Sigmoid colon (tissue), 7 donors: Measurements from ENCODE around the gene LSG1. TPM values are rescaled to one million over a fixed set of nuclear protein-coding genes. Genes with fewer than 3 reads are reported as not detected.

Experiments used
- DNase-seq: peaks from one replicate; pipeline ENCODE4 v3.0.0-alpha.2; 2019
- H3K27ac ChIP-seq, 4 donors: fragments of 200-600 bp; sonication (generic); one replicate each; pipeline ENCODE4 v1.5.1; 2016 to 2019; ENCODE audit warnings: mild to moderate bottlenecking in 1 of 4
- H3K27me3 ChIP-seq, 3 donors: fragments of 200-600 bp; sonication (generic); one replicate each; pipeline ENCODE4 v1.5.1; 2019; ENCODE audit warnings: mild to moderate bottlenecking in 1 of 3
- H3K36me3 ChIP-seq, 4 donors: fragments of 200-600 bp; sonication (generic); one replicate each; pipeline ENCODE4 v1.5.1; 2016 to 2019
- H3K4me1 ChIP-seq, 4 donors: fragments of 200-600 bp; sonication (generic); one replicate each; pipeline ENCODE4 v1.5.1; 2017 to 2019
- H3K4me3 ChIP-seq, 4 donors: fragments of 200-600 bp; sonication (generic); one replicate each; pipeline ENCODE4 v1.5.1; 2017 to 2019; ENCODE audit warnings: mild to moderate bottlenecking in 2 of 4, moderate library complexity in 1 of 4
- H3K9me3 ChIP-seq, 4 donors: fragments of 200-600 bp in 3 of 4; sonication (generic) in 3 of 4; one replicate each; pipeline versions ENCODE4 v1.5.1 to v1.6.1; 2013 to 2019
- EP300 ChIP-seq, 4 donors: sonication (generic); formaldehyde crosslinking; IDR thresholded peaks; one replicate each; pipeline ENCODE4 v1.6.1; 2017; ENCODE audit warnings: antibody characterized with exemption in 4 of 4
- POLR2A ChIP-seq, 2 donors: fragments of 450-650 bp; IDR thresholded peaks; one replicate each; pipeline ENCODE4 v1.6.1; 2016; ENCODE audit warnings: antibody characterized with exemption in 2 of 2, mild to moderate bottlenecking in 2 of 2, moderate library complexity in 2 of 2
- POLR2AphosphoS5 ChIP-seq, 4 donors: sonication (generic); formaldehyde crosslinking; IDR thresholded peaks; one replicate each; pipeline ENCODE4 v1.6.1; 2017; ENCODE audit warnings: antibody characterized with exemption in 4 of 4
- WGBS, 2 donors: extraction: QIAGEN DNeasy Blood & Tissue Kit; methylation state at CpG; one replicate each; pipeline ENCODE4 v1.1.7; 2013; 5-methylcytosine and 5-hydroxymethylcytosine counted together
- intact Hi-C: fragments of 100-400 bp; cut with DNase I; formaldehyde crosslinking; loops from one replicate; pipeline ENCODE4 v1.15.1; 2023
- polyA plus RNA-seq, 3 donors: library from polyadenylated mRNA; stranded (reverse); fragments of 200-250 nt; gene quantifications; one replicate each; pipeline ENCODE4 v1.2.3, GENCODE V29; 2013
- total RNA-seq, 4 donors: library from RNA; depleted of rRNA; stranded (reverse); fragments of >200 nt; gene quantifications; one replicate each; pipeline ENCODE4 v1.1.0, GENCODE V29; 2016
- TF ChIP-seq, protein P1 (sequence below), 4 experiments: fragments of 450-650 bp in 3 of 4; fragments of 200-600 bp in 1 of 4; IDR thresholded peaks; one replicate each; pipeline ENCODE4 v1.5.1; 2016 to 2019; ENCODE audit warnings: antibody characterized with exemption in 4 of 4, mild to moderate bottlenecking in 3 of 4, moderate library complexity in 2 of 4
- donor health status: healthy with polysubstance abuse.
- donor health status: Bipolar disorder and iron deficiency.
- donor health status: healthy.

LSG1 gene
- total and polyA plus RNA-seq, 7 donors = 6.0 to 32.4 (median 21.0) TPM

GRCh38 chr3:194714564-194714963 lies 42.6 kb upstream of the LSG1 start:
- TF ChIP-seq EP300 (IDR thresholded peaks at IDR 0.05) (no peak), POLR2A (IDR thresholded peaks at IDR 0.05) (no peak)
- H3K27me3 ChIP-seq = no peaks in the 10 kb centered on the region
- no peaks in the 10 kb centered on the region for H3K4me1 ChIP-seq
- H3K4me3 ChIP-seq = no peak overlapping the region
- WGBS, 2 donors = 79 to 84% methylated on average over 6 of the region's 6 CpGs
- no peaks in the 10 kb centered on the region for H3K36me3 ChIP-seq
- intact Hi-C loops = no loop called here
- H3K27ac ChIP-seq = no peak overlapping the region
- peaks cover 0 to 2% (median 0%) of the 10 kb centered on the region in 4 donors for H3K9me3 ChIP-seq
- no peak for DNase-seq

DNA sequence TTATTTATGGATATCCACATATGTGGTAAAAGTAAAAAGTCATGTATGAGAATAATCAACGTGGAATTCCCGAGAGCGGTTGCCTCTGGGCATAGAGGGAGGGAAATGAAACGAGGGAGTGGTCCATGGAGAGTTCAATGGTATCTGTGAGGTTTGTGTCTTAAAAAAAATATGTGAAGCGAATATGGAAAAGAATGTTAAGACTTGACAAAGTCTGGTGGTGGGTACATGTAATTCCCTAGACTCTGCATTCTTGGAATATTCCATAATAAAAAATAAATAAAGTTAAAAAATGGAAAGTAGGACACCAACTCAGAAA lies 42.1 kb upstream of the LSG1 start:
- no peaks in the 10 kb centered on the region for H3K9me3 ChIP-seq
- no peaks in the 10 kb centered on the region for H3K36me3 ChIP-seq
- no peak overlapping the region for H3K27ac ChIP-seq
- no peaks in the 10 kb centered on the region for H3K27me3 ChIP-seq
- no peak for DNase-seq
- H3K4me1 ChIP-seq = no peaks in the 10 kb centered on the region
- 90 to 94% methylated on average over 5 of the region's 5 CpGs for WGBS, 2 donors
- H3K4me3 ChIP-seq = no peak overlapping the region
- TF ChIP-seq EP300 (IDR thresholded peaks at IDR 0.05) (no peak), POLR2A (IDR thresholded peaks at IDR 0.05) (no peak)
- TF ChIP-seq, protein P1, sequence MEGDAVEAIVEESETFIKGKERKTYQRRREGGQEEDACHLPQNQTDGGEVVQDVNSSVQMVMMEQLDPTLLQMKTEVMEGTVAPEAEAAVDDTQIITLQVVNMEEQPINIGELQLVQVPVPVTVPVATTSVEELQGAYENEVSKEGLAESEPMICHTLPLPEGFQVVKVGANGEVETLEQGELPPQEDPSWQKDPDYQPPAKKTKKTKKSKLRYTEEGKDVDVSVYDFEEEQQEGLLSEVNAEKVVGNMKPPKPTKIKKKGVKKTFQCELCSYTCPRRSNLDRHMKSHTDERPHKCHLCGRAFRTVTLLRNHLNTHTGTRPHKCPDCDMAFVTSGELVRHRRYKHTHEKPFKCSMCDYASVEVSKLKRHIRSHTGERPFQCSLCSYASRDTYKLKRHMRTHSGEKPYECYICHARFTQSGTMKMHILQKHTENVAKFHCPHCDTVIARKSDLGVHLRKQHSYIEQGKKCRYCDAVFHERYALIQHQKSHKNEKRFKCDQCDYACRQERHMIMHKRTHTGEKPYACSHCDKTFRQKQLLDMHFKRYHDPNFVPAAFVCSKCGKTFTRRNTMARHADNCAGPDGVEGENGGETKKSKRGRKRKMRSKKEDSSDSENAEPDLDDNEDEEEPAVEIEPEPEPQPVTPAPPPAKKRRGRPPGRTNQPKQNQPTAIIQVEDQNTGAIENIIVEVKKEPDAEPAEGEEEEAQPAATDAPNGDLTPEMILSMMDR (IDR thresholded peaks at IDR 0.05) = no peak
- intact Hi-C loops = no loop called here

DNA sequence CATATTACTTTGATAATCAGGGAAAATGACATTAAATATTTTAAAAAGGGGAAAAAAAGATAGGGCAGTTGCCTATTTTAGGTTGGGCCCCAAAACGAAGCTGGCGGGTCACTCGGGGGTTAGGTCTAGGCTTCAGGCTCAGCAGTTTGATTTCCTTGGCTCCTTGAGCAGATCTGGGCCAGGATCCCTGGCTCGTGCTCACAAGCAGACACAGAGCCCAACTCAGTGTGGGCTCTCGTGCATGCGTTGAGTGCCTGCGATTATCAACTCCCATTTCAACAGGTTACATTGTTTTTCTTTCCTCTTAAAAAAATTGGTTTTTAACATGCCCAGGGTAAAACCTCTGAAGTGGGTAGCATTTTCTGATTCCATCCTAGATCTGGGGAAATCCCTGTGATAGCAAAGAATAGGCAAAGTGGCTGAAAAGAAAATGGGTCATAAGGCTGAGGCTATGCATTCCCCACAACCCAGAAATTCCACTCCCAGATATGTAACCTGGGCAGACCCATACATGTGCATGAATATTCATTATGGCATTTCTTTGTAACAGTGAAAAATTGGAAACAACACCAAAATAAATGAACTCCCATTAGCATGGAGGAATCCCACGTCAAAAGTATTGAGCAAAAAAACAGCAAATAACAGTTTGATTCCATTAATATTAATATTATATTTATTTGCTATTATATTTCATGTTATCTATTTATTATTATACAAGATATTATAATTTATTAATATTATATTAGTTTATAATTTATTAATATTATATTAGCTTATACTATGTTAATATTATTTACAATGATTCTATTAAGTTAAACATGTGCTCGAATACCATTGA lies 41.5 kb upstream of the LSG1 start:
- no peak for DNase-seq
- Histone ChIP-seq H3K36me3 (no peaks in the 10 kb centered on the region), H3K4me1 (no peaks in the 10 kb centered on the region), H3K27me3 (no peaks in the 10 kb centered on the region), H3K27ac (no peak overlapping the region), H3K9me3 (no peaks in the 10 kb centered on the region), H3K4me3 (no peak overlapping the region)
- TF ChIP-seq, protein P1 (IDR thresholded peaks at IDR 0.05) = no peak
- TF ChIP-seq POLR2AphosphoS5 (IDR thresholded peaks at IDR 0.05) = no peak
- TF ChIP-seq EP300 (IDR thresholded peaks at IDR 0.05) = no peak
- no peak for TF ChIP-seq POLR2A (IDR thresholded peaks at IDR 0.05)
- intact Hi-C loops = no loop called here
- 89 to 94% methylated on average over 9 of the region's 9 CpGs for WGBS, 2 donors

DNA sequence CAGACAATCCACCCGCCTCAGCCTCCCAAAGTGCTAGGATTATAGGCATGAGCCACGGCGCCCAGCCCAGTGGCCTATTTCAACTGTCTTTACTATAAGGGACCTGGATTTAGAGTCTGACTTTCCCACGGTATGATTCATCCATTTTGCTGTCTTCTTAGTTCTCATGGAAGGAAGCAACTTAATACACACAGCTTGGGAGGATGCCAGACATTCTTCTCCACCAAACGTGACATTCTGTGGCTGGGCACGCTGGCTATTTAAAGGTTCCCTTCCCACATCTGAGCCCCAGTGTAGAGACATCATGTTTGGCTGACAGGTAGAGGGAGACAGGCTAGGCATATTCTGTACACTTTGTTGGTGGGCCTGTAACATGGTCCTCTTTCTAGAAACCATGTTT lies 39.9 kb upstream of the LSG1 start:
- Histone ChIP-seq H3K9me3 (no peaks in the 10 kb centered on the region), H3K4me1 (no peaks in the 10 kb centered on the region), H3K27me3 (no peaks in the 10 kb centered on the region), H3K27ac (no peak overlapping the region), H3K4me3 (no peak overlapping the region), H3K36me3 (no peaks in the 10 kb centered on the region)
- DNase-seq = no peak
- WGBS, 2 donors = 58 to 69% methylated on average over 6 of the region's 6 CpGs
- intact Hi-C loops = no loop called here
- TF ChIP-seq, protein P1 (IDR thresholded peaks at IDR 0.05) = no peak
- TF ChIP-seq EP300 (IDR thresholded peaks at IDR 0.05) (no peak), POLR2A (IDR thresholded peaks at IDR 0.05) (no peak), POLR2AphosphoS5 (IDR thresholded peaks at IDR 0.05) (no peak)

DNA sequence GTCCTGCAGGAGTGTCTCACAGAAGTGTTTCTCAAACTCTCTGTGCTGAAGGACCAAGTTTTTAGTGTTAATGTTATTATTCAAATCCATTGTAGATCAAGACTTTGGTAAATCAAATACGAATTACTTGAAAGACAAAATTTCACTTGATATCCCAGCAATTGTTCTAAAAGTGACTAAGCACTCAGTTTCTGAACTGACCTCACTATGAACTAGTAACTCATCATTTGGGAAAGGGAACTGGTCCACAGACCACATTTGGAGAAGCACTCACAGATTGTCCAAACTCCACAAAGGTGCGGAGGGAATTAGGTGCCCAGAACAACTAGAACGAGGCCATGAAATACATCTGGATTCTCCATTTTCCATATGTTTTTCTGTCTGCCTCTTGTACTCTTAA lies 39.3 kb upstream of the LSG1 start:
- Histone ChIP-seq H3K4me1 (no peaks in the 10 kb centered on the region), H3K9me3 (no peaks in the 10 kb centered on the region), H3K27ac (no peak overlapping the region), H3K4me3 (no peak overlapping the region), H3K27me3 (no peaks in the 10 kb centered on the region), H3K36me3 (no peaks in the 10 kb centered on the region)
- WGBS, 2 donors = 92 to 95% methylated on average over 3 of the region's 3 CpGs
- intact Hi-C loops = no loop called here
- no peak for DNase-seq
- TF ChIP-seq POLR2AphosphoS5 (IDR thresholded peaks at IDR 0.05) (no peak), POLR2A (IDR thresholded peaks at IDR 0.05) (no peak), EP300 (IDR thresholded peaks at IDR 0.05) (no peak)
- TF ChIP-seq, protein P1 (IDR thresholded peaks at IDR 0.05) = no peak
